Adrenal gland (tissue), 12 donors: ENCODE measurements around the gene SULF2. TPM values are rescaled to one million over a fixed set of nuclear protein-coding genes. Genes with fewer than 3 reads are reported as not detected.

ENCODE experiments used
- DNase-seq, 7 donors: peaks; one replicate each; pipeline ENCODE4 v3.0.0-alpha.2; 2019 to 2020
- H3K27ac ChIP-seq, 5 donors: fragments of 200-600 bp; sonication (generic) in 4 of 5; 1 replicate in 3 of 5; 2 replicates in 2 of 5; pipeline versions ENCODE4 v1.5.1 to v1.8.0; 2016 to 2020; ENCODE audit warnings: mild to moderate bottlenecking in 1 of 5
- H3K27me3 ChIP-seq: fragments of 200-600 bp; 2 replicates; pipeline ENCODE4 v1.8.0; 2021
- H3K36me3 ChIP-seq, 2 donors: fragments of 200-600 bp; replicated peaks in 1 of 2; 1 replicate in 1 of 2; 2 replicates in 1 of 2; pipeline versions ENCODE4 v1.5.1 to v1.8.0; 2018 to 2022
- H3K4me1 ChIP-seq, 2 donors: fragments of 200-600 bp; replicated peaks in 1 of 2; 1 replicate in 1 of 2; 2 replicates in 1 of 2; pipeline versions ENCODE4 v1.5.1 to v1.8.0; 2018 to 2021
- H3K4me3 ChIP-seq, 4 donors: fragments of 200-600 bp; sonication (generic) in 3 of 4; one replicate each; pipeline ENCODE4 v1.5.1; 2016 to 2018
- H3K9me3 ChIP-seq, 3 donors: fragments of 200-600 bp; sonication (generic) in 1 of 3; replicated peaks in 1 of 3; 1 replicate in 2 of 3; 2 replicates in 1 of 3; pipeline versions ENCODE4 v1.5.1 to v1.8.0; 2016 to 2021
- CTCF ChIP-seq, 6 experiments: fragments of 450-650 bp in 4 of 6; fragments of 200-600 bp in 2 of 6; sonication (generic) in 1 of 6; IDR thresholded peaks; 1 replicate in 5 of 6; 2 replicates in 1 of 6; pipeline versions ENCODE4 v1.5.1 to v1.8.0; 2016 to 2021; ENCODE audit warnings: antibody characterized with exemption in 6 of 6, mild to moderate bottlenecking in 2 of 6, moderate library complexity in 1 of 6
- POLR2A ChIP-seq, 2 donors: fragments of 450-650 bp; IDR thresholded peaks; one replicate each; pipeline ENCODE4 v1.6.1; 2017; ENCODE audit warnings: antibody characterized with exemption in 2 of 2, mild to moderate bottlenecking in 2 of 2, moderate library complexity in 1 of 2
- WGBS, 4 donors: extraction: QIAGEN DNeasy Blood & Tissue Kit in 2 of 4; methylation state at CpG; one replicate each; pipeline versions ENCODE4 v1.1.5 to v1.1.7; 2013 to 2017; 5-methylcytosine and 5-hydroxymethylcytosine counted together
- intact Hi-C, 2 donors: fragments of 100-400 bp; cut with DNase I; formaldehyde crosslinking; loops; one replicate each; pipeline versions ENCODE4 v1.14.1 to v1.15.0; 2022 to 2023
- polyA plus RNA-seq, 3 donors: library from polyadenylated mRNA; stranded (reverse); fragments of 200-250 nt in 2 of 3; fragments of 350-450 nt in 1 of 3; fragmentation: Illumina TruSeq in 1 of 3; extraction: RNeasy Lipid Tissue Mini Kit (QIAGEN cat#74804) in 1 of 3; gene quantifications; one replicate each; pipeline ENCODE4 v1.2.3, GENCODE V29; 2013 to 2014
- total RNA-seq, 9 donors: library from RNA; depleted of rRNA in 4 of 9; stranded (reverse); fragments of >200 nt in 4 of 9; fragments of 120-200 nt in 1 of 9; fragmentation: NEBNext Ultra II Directional in 1 of 9; extraction: Animal tissue kit (Norgen Biotek cat#: 25700) in 1 of 9; gene quantifications; one replicate each; pipeline versions ENCODE4 v1.1.0 to v1.2.4, GENCODE V29; 2013 to 2023
- donor health status: healthy with polysubstance abuse.
- donor health status: Bipolar disorder and iron deficiency.
- donor health status: DM: yes; HTN: yes; CAD: no.
- donor health status: DM: no; HTN: no; CAD: no.
- donor health status: DM: no; HTN: no; CAD: no.
- donor health status: DM: yes; HTN: yes; CAD: no.

The SULF2 gene
- total and polyA plus RNA-seq, 12 donors, result 13.5 to 42.5 (median 25.6) TPM

DNA sequence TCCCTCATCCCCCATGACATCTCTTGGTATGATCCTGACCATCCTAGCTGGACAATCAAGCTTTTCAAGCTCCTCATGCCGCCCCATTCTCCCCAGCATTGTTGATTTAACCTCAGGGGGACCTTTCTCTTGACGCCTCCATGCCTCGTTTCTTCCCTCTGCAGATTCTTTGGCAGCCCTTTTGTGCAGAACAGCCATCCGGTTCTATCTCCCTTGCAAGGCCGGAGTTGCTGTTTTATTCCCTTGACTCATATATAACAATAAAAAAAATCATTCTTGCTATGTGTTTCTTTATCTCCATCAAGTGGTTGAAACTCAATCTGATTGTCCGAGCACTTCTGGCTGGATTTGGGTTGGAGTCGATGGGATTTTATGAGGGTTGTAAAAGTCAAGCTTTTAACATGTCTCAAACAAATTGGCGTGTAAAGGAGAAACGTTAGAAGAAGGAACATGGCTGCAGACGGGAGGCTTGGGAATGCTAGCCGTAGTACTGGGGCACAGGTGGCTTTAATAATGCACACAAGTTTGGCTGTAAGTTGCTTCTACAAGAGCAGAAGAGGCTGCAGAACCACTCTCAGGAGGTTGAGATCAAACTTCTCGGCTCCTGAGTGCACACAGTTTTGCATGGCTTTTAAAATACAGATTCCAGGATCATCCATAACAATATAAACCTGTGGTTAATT lies 3.9 kb upstream of the SULF2 start:
- no peak for TF ChIP-seq POLR2A (IDR thresholded peaks at IDR 0.05)
- no peak for TF ChIP-seq CTCF (IDR thresholded peaks at IDR 0.05)
- no peak for DNase-seq
- no peak overlapping the region for H3K27ac ChIP-seq
- intact Hi-C loops, result loop anchor here (10.0 kb wide), 2 partner anchors 114 to 506 kb away; no protein-coding TSS in a partner anchor
- H3K27me3 ChIP-seq, result no peaks in the 10 kb centered on the region
- no peak overlapping the region for H3K4me3 ChIP-seq
- H3K36me3 ChIP-seq, result no peaks in the 10 kb centered on the region
- peaks cover 7 to 26% of the 10 kb centered on the region in 2 donors for H3K4me1 ChIP-seq
- WGBS, 4 donors, result 76 to 85% (median 80%) methylated on average over 12 of the region's 12 CpGs
- no peaks in the 10 kb centered on the region for H3K9me3 ChIP-seq

- DNase-seq, result no peak
- no peaks in the 10 kb centered on the region for H3K36me3 ChIP-seq
- no peak overlapping the region for H3K27ac ChIP-seq
- no peak overlapping the region for H3K4me3 ChIP-seq
- no peak for TF ChIP-seq POLR2A (IDR thresholded peaks at IDR 0.05)
- TF ChIP-seq CTCF (IDR thresholded peaks at IDR 0.05), result no peak
- intact Hi-C loops, result loop anchor here (10.0 kb wide), 2 partner anchors 114 to 506 kb away; no protein-coding TSS in a partner anchor
- 67 to 85% (median 84%) methylated on average over 2 to 11 of the region's 11 CpGs for WGBS, 4 donors
- H3K9me3 ChIP-seq, result no peaks in the 10 kb centered on the region
- no peaks in the 10 kb centered on the region for H3K27me3 ChIP-seq
- H3K4me1 ChIP-seq, result peaks cover 7 to 31% of the 10 kb centered on the region in 2 donors
Observed at GRCh38 chr20:47788741-47789080, 3.4 kb upstream of the SULF2 start.

- no peaks in the 10 kb centered on the region for H3K27me3 ChIP-seq
- H3K9me3 ChIP-seq, result no peaks in the 10 kb centered on the region
- peaks cover 7 to 24% of the 10 kb centered on the region in 2 donors for H3K4me1 ChIP-seq
- no peak for DNase-seq
- intact Hi-C loops, result loop anchor here (2.0 to 10.0 kb wide), 3 partner anchors 112 to 834 kb away; no protein-coding TSS in a partner anchor
- WGBS, 4 donors, result 12 to 26% (median 21%) methylated on average over 6 of the region's 6 CpGs
- H3K27ac ChIP-seq, result peak overlapping the region in 2 of 5 donors; percentile 63 to 87
- TF ChIP-seq CTCF (IDR thresholded peaks at IDR 0.05), result peak in 1 of 6 experiments; percentile 25
- TF ChIP-seq POLR2A (IDR thresholded peaks at IDR 0.05), result no peak
- H3K36me3 ChIP-seq, result no peaks in the 10 kb centered on the region
- H3K4me3 ChIP-seq, result peak overlapping the region in 1 of 4 donors; percentile 50
Observed at GRCh38 chr20:47786765-47787107, 1.5 kb upstream of the SULF2 start.

DNA sequence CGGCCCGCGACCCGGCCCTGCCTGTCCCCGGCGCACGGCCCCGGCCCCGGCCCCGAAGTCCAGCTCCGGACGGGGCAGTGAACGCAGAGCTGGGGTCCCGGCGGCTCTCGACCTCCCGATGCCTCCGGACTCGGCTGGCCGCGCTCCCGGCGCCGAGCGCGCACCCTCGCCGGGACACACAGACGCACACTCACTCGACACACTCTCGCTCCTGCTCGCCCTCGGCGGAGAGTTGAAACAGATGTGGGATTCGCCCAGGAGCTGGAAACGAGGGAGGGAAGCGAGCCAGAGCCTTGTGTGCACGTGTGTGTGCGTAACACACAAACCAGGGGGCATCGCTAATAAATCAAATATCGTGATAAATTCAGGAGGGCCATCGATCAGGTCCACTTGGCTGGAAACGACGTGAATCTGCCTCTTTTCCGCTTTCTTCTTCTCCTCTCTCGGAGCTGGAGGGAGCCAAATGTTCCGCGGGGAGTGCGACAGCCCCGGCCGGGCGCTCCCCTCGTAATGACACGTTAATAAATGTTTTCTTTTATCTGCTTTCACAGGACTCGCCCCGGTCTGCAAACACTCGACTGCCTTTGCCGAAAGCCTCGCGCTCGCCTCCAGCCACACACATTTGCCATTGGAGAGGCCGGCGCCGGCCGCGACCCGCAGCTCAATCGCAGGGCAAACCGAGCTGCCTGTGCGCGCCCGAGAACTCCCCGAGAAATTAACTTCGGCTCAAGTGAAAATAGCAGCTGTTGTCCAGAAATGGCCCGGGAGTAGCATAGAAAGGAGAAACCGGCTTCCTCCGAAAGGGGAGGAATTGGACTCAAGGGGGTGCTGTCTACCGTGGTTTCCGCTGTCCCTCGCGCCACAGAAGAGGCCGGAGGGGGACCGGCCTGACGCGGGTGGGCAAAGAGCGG lies 828 bp upstream of the SULF2 start:
- peak; percentile 61 to 85 (median 71) for DNase-seq
- Histone ChIP-seq H3K27ac (peak overlapping the region in 4 of 5 donors; percentile 12 to 87 (median 50)), H3K4me1 (peaks cover 7 to 24% of the 10 kb centered on the region in 2 donors), H3K36me3 (no peaks in the 10 kb centered on the region), H3K4me3 (peak overlapping the region in 2 of 4 donors; percentile 1 to 50), H3K27me3 (no peaks in the 10 kb centered on the region), H3K9me3 (no peaks in the 10 kb centered on the region)
- 1% methylated on average over 50 to 86 of the region's 86 CpGs for WGBS, 4 donors
- intact Hi-C loops, result loop anchor here (2.0 to 10.0 kb wide), 3 partner anchors 111 to 835 kb away; no protein-coding TSS in a partner anchor
- TF ChIP-seq POLR2A (IDR thresholded peaks at IDR 0.05) (peak in 1 of 2 donors; percentile 20), CTCF (IDR thresholded peaks at IDR 0.05) (peak; percentile 47 to 79 (median 62))
